NCI-H2107 treated with DMSO at 0.1 percent for 48 hours (cell line): ENCODE data around the gene KAT6B.
A peak's percentile ranks its signal among the peaks of the same experiment; 100 is the strongest.

ENCODE experiments used
- DNase-seq: peaks from one replicate; lab custom pipeline; 2025; ENCODE audit not compliant: unreplicated experiment; lab: John Stamatoyannopoulos, UW

Gene KAT6B

DNA sequence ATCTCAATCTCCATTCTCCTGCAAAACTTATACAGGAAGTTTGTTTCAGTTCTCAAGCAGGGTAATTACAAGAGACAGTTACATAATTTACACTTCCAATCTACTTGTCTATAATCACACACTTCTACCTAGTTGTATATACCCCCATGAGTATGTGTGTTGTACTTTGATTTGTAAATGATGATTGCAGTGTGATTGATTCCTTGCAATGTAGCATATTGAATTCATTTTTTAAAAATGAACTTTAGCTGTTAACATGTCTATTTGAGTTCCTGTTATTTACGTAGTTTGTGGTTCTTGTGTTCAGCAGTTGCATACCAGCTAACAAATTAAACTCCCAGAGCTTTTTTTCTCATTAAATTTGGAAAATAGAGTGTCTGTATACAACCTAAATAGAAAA is 182.6 kb downstream of the KAT6B start:
- no peak for DNase-seq

DNA sequence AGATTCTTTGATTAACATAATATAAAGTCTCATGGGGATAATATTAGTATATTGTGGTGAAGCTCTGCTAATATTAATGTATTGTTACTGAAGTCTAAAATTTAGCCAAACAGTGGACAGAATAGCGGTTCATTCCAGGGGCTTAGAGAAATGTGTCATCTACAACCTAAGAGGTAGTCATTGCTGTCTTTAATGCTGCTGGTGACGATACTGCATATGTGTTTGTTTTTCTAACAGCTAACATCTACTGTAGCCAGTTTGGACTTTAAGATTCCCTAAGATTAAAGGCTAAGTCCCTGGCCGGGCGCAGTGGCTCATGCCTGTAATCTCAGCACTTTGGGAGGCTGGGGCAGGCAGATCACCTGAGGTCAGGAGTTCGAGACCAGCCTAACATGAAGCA is 183.0 kb downstream of the KAT6B start:
- no peak for DNase-seq

DNA sequence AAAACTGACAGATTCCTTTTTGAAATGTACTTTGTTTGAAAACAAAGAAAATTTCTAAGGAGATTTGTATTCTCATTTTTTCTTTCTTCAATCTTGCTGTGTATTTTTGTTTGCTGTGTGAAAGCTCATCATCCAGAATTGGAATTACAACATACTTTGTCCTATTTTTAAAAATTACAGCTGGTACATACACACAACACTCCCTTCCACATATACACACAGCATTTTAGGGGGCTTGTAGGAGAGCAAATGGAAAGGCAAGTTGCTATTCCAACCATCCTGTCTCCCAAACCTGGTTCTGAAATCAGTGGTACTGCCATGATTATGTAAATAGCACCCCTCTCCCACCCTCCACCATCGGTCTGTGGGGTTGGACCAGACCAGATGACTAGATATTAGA is 184.0 kb downstream of the KAT6B start:
- DNase-seq = no peak

DNA sequence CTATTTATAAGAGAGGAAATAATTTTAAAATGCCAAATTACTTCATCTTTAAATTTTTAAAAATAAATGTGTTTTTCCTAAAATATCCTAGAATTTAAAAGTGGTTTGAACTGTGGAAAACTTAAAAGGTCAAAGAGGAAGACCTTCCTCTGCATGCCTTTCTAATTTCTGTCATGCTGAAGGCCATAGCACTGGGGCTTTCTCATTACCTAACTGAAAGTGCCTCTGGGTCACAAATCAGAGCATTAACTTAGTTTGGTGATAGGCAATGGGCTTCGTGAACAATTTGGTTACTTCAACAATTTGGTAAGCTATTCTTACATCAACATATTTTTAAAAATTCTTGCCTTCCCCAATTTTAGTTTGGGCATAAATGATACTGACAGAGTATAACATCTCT is 184.8 kb downstream of the KAT6B start:
- DNase-seq = no peak

DNA sequence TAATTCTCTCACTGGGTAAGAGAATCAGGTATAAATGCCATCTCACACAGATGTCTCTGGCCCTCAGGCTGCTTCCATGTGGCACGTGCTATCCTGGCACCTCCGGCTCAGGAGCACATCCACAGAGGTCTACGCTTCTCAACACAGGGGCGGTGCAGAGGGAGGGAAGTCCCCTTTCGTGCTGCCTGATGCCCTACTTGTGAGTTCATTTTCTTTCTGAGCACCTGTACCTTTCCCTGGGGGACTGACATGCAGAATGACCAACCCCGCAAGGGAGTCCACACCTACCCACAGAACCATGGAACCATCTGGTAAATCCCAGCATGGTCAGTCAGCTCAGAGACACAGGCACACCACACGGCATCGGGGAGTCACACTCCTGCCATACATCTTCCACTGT is 186.1 kb downstream of the KAT6B start:
- no peak for DNase-seq

DNA sequence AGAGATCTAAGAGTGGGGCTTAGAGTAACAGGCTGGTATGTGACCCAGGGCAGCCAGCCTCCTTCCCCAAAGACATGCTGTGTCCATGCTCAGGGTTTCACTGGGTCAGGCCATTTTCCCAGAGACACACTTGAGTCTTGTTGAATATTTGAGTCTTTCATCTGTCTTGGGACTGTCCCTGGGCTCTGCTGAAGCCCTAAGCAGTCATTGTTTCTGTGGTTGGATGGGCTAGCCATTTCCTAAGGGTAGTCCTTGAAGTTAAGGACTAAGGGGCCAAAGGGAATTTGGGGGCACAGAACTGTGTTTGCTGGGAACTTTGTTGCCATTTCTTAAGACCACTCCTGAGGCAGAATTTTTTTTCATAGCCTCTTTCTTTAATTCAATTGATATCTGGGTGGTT is 186.6 kb downstream of the KAT6B start:
- DNase-seq = no peak

DNA sequence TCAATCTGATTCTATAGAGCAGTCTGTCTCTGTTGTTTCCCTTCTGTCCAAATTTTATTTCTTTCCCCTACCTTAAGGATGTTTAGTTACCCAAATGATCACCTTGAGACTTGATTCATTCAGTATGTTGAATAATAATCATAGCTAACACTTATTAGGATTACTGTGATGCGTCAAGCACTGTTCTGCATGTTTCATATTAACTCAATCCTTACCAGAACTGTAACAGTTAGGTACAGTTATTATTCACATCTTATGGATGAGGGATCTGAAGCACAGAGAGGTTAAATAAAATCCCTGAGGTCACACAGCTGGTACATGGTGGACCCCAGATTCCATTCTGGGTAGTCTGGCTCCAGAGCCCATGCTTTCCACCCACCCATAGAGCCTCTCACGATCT is 187.1 kb downstream of the KAT6B start:
- no peak for DNase-seq

DNA sequence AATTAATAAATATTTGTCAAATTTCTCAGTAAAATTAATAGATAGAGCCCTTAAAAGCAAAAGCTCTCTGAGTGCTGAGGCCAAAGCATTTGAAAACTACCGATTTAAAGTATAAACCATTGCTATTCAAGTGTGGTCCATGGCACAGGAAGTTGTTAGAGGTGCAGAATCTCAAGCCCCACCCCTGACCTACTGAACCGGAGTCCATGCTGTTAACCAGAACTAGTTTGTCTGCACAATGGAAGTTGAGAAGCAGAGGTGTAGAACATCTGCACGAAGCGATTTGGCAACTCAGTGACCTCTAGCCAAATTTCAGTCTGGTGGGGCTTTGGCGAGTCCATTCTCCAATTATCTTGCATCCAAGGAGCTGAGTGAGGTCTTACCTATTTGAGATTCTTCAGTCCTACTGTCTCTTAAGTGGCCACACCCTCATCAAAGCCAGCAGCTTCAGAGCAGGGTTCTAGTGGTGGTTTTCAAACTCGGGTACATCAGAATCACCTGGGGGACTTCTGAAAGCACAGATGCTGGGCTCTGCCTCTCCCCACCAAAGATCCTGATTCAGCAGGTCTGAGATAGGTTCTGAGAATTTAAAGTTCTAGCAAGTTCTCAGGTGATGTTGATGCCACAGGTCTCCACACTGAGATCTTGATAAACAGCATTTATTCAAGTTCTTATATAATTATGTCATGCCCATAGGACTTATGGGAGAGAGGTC is 188.3 kb downstream of the KAT6B start:
- no peak for DNase-seq

DNA sequence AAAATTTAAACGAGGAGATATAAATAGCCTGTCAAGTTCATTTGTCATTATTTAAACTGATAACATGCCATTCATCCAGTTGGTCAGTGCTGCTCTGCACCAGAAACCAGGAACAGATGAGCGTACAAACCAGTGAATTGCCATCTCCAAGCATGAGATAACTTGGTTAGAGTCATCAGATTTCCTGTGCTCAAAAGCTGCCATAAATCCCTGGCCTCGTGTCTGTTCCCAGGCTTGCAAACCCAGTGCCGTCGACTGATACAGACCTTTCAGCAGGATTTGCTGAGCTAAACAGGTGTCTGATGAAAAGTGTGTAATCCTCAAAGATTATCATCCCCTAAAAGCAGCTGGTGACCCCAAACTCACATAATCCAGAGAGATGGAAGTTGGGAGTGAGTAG is 189.0 kb downstream of the KAT6B start:
- no peak for DNase-seq

DNA sequence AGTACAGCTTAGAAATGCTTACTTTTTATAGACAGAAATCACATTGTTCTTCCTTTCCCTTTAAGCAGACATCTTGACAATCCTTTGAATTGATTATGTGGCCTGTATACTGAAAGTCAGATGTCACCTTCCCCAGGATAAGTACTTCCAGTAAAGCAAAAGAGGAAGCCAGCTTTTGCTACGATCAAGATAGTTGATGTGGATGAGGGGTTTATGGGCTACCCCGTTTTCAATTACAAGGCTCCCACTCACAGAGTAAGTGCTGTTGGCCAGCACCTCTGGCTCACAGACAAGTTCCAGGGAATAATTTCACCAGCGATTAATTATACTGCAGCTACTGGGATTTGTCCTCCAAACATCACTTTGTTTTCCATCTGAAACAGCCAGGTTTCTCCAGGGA is 189.9 kb downstream of the KAT6B start:
- no peak for DNase-seq

DNA sequence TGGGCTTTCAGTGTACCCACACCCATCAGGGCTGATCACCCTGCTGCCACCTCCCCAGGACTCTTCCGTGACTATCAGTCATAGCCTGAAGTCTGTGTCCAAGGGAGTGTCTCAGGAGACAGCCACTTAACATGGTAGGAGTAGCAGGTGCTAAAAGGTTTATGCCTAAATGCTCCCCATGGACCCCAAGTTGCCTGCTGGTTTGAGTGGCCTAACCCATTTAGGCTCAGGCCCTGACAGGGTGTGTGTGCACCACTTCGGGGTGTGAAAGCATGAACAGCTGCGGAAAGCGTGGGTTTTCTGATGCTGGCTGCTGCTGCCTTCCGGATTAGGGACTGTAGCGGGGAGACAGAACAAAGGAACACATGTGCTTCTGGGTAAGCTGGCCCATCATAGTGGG is 191.9 kb downstream of the KAT6B start:
- peak; percentile 65 for DNase-seq

DNA sequence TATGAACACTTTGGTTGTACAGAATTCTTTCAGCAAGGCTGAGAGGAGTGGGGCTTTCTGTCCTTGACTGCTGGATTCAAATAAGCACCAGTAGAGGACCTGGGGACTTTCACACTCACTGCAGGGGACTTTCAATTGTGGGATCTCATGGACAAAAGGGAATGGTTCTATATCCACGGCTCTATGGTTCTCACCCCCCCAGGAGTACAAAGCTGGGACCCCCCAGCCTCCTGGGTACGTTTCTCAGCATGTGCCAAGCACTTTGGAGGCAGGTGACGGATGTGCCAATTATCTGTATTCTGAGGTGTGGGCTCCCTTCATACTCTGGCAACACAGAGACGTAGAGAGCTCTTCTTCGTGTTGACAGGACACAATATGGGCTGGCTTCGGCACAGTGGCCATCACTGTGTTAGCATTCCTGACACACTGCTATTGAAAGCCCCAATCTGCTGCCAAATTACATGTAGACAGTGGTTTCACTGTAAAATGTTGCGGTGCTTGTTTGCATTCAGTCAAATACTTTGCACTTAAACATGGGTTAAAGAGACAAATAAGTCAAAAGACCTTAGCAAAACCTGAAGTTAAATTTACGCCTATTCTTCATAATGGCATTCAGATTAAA is 192.4 kb downstream of the KAT6B start:
- DNase-seq = peak; percentile 63

DNA sequence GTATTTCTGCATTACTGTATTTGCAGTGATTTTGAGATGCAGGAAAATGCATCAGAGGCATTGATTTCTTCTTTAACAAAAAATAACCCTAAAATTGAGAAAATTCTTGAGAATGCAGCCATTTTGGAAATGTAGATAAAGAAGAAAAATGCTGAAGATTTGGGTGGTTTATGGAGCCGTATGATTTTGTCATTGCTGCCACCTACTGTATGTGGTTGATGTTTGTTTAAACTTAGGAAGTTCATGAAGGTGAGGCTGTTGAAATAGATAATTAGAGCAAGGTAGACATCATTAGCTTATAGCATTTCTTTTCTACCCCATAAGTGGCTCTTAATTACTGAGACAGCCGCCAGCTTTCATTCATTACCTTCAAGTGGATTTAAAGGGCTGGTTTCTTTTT is 193.0 kb downstream of the KAT6B start:
- peak; percentile 16 for DNase-seq

DNA sequence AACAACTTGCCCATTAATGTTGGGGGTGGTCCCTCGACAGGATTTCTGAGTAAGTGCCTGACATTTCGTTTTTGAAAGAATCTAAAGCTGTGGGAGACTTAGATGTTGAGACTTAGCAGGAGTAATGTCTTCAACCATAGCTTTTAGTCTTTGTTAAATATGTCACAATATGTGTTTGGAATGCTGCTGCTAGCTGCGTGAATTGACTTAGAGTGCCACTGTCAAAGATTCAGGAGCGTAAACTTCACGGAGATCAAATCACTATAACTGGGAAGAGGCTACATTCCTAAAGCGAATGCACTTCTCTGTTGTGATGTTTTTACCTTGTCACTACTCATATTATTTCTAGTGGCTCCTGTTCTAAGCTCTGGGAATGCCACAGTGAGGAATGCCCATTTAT is 193.8 kb downstream of the KAT6B start:
- no peak for DNase-seq

DNA sequence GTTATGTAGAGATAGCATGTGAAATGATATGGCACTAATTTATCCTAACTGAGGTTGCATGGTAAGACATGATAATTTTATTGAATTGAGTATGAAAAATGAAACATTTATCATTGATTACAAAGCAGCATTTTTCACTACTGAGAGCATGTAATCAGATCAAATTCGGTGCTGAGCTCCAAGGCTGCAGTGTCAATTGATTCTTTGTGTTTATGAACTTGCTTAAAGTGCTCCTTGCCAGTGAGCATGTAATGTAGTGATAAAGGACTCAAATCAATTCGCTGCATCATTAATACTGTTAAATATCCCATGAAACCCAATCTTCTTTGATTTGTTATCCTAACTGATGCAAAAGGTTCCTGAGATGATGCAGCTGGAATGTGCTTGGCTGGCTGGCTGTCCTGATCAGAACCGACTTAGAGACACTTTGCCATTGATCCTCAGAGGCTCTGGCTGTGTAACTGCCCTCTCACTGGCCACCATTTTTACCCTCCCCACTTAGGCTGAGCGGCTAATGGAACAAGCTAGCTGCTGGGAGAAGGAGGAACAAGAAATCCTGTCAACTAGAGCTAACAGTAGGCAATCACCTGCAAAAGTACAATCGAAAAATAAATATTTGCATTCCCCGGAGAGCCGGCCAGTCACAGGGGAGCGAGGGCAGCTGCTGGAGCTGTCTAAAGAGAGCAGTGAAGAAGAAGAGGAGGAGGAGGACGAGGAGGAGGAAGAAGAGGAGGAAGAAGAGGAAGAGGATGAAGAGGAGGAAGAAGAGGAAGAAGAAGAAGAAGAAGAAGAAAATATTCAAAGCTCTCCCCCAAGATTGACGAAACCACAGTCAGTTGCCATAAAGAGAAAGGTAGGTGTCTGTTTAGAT is 195.2 kb downstream of the KAT6B start:
- peak; percentile 43 for DNase-seq

DNA sequence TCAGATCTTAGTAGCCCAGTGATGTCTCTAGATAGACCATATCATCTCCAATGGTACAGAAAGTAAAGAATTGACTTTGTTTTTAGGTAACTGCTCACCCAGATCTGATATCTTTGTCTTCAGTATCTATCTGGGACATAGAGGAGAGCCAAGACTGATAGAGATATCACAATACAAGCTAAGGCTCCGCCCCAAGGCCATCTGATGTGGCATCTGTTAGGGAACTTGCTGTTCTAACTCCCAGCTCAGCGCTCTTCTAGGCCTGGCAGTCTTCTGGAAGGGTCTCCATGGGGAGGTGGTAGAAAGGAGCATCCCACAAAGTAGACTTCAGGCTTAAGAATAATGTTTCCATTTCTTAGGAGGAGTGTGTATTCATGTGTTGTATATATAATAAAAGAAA is 196.7 kb downstream of the KAT6B start:
- no peak for DNase-seq

DNA sequence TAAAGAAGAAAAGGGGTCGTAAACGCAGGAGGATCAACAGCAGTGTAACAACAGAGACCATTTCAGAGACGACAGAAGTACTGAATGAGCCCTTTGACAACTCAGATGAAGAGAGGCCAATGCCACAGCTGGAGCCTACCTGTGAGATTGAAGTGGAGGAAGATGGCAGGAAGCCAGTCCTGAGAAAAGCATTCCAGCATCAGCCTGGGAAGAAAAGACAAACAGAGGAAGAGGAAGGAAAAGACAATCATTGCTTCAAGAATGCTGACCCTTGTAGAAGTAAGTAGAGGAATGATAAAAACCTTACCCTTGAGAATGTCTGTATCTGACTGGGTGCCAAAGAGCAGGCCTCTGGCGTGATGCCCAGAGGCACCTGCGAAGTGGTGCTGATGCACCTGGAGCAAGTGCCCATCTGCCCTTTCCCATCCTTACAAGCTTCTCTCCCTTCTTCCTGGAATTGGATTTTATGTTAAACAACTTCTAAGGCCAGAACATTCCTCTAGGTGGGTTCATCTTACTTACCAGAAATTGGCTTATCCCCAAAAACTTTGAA is 198.6 kb downstream of the KAT6B start:
- no peak for DNase-seq

DNA sequence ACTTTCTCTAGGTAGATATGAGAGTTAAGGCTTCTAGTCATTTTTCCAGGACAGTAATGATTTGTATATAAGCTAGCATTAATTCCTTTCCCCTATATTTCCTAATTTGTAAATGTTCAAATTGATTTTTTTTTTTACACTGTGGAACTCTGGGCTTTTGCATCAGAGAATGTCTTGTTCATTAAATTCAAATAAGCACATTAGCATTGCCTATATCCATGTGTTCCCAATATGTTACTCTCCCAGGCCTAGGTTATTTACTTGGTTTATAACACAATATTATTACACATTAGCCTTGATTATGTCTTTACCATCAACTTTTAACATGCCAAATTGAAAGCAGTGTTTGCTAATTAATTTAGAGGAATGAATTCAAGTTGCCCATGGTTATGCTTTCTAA is 201.6 kb downstream of the KAT6B start:
- no peak for DNase-seq

DNA sequence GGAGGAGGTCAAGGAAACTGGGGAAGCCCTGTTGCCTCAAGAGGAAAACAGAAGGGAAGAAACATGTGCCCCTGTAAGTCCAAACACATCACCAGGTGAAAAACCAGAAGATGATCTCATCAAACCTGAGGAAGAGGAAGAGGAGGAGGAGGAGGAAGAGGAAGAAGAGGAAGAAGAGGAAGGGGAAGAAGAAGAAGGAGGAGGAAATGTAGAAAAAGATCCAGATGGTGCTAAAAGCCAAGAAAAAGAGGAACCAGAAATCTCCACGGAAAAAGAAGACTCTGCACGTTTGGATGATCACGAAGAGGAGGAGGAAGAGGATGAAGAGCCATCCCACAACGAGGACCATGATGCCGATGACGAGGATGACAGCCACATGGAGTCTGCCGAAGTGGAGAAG is 202.3 kb downstream of the KAT6B start:
- no peak for DNase-seq

DNA sequence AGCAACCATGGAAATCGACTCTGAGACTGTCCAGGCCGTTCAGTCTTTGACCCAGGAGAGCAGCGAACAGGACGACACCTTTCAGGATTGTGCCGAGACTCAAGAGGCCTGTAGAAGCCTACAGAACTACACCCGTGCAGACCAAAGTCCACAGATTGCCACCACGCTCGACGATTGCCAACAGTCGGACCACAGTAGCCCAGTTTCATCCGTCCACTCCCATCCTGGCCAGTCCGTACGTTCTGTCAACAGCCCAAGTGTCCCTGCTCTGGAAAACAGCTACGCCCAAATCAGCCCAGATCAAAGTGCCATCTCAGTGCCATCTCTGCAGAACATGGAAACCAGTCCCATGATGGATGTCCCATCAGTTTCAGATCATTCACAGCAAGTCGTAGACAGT is 203.0 kb downstream of the KAT6B start:
- no peak for DNase-seq

DNA sequence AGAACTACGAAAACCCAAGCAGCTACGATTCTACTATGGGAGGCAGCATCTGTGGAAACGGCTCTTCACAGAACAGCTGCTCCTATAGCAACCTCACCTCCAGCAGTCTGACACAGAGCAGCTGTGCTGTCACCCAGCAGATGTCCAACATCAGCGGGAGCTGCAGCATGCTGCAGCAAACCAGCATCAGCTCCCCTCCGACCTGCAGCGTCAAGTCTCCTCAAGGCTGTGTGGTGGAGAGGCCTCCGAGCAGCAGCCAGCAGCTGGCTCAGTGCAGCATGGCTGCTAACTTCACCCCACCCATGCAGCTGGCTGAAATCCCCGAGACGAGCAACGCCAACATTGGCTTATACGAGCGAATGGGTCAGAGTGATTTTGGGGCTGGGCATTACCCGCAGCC is 203.5 kb downstream of the KAT6B start:
- DNase-seq = no peak

DNA sequence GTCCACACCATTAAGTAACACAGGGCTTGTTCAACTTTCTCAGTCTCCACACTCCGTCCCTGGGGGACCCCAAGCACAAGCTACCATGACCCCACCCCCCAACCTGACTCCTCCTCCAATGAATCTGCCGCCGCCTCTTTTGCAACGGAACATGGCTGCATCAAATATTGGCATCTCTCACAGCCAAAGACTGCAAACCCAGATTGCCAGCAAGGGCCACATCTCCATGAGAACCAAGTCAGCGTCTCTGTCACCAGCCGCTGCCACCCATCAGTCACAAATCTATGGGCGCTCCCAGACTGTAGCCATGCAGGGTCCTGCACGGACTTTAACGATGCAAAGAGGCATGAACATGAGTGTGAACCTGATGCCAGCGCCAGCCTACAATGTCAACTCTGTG is 204.0 kb downstream of the KAT6B start:
- no peak for DNase-seq
